HG03196 (cell line): Measurements from ENCODE around the gene TRIM60.
"Not testable (repeated sequence)": the region's sequence is repeated elsewhere in the genome, so short reads cannot be mapped to it uniquely, and the experiment has no call there.

ENCODE experiments used
- ATAC-seq: cut with Tn5 transposase; IDR thresholded peaks from one replicate; pipeline ENCODE4 v1.9.1; 2021; ENCODE audit not compliant: unreplicated experiment

TRIM60 gene

GRCh38 chr4:165052627-165053026, 20.8 kb downstream of the TRIM60 start:
- no peak for ATAC-seq

- ATAC-seq: no peak
Measured at GRCh38 chr4:165053645-165054044, 21.8 kb downstream of the TRIM60 start, which contains the start of gene TRIM75. TRIM75 (plus strand) TSS chr4:165053866; CDS start chr4:165059148, 5,282 bp downstream.

GRCh38 chr4:165055601-165056000, 23.8 kb downstream of the TRIM60 start:
- ATAC-seq: no peak

GRCh38 chr4:165058666-165059065, 26.9 kb downstream of the TRIM60 start:
- ATAC-seq: no peak

- no peak for ATAC-seq
Measured at GRCh38 chr4:165059386-165059785, 27.6 kb downstream of the TRIM60 start.

GRCh38 chr4:165060938-165061337, 29.1 kb downstream of the TRIM60 start:
- ATAC-seq: no peak

- no peak for ATAC-seq
Measured at GRCh38 chr4:165070560-165070959, 38.8 kb downstream of the TRIM60 start.

GRCh38 chr4:165073346-165073745, 41.5 kb downstream of the TRIM60 start:
- ATAC-seq: not testable (repeated sequence)

GRCh38 chr4:165077034-165077578, 45.3 kb downstream of the TRIM60 start:
- ATAC-seq: no peak

GRCh38 chr4:165079476-165079875, 47.7 kb downstream of the TRIM60 start:
- no peak for ATAC-seq

GRCh38 chr4:165084787-165085186, 53.0 kb downstream of the TRIM60 start:
- not testable (repeated sequence) for ATAC-seq

- no peak for ATAC-seq
Measured at GRCh38 chr4:165085946-165086345, 54.1 kb downstream of the TRIM60 start.

GRCh38 chr4:165088366-165088765, 56.6 kb downstream of the TRIM60 start:
- ATAC-seq: no peak
